Hepatocyte (in vitro differentiated cells): ENCODE measurements around the gene MTHFD1L. TPM values are rescaled to one million over a fixed set of nuclear protein-coding genes. Genes with fewer than 3 reads are reported as not detected.

ENCODE experiments used
- DNase-seq: peaks from one replicate; pipeline ENCODE4 v3.0.0-alpha.2; 2016; ENCODE audit warnings: low spot score
- H2AFZ ChIP-seq: fragments of 200-600 bp; sonication (generic); 2 replicates; pipeline ENCODE4 v1.6.0; 2016; ENCODE audit warnings: antibody characterized with exemption, mild to moderate bottlenecking
- H3K27ac ChIP-seq: fragments of 200-600 bp; sonication (generic); 2 replicates; pipeline ENCODE4 v1.5.1; 2016; ENCODE audit warnings: mild to moderate bottlenecking
- H3K27me3 ChIP-seq: fragments of 200-600 bp; sonication (generic); 2 replicates; pipeline ENCODE4 v1.6.1; 2016
- H3K36me3 ChIP-seq: fragments of 200-600 bp; sonication (generic); replicated peaks from 2 replicates; pipeline ENCODE4 v1.5.1; 2016; ENCODE audit warnings: low read depth; ENCODE audit not compliant: insufficient read depth
- H3K4me1 ChIP-seq: fragments of 200-600 bp; sonication (generic); 2 replicates; pipeline ENCODE4 v1.5.1; 2016; ENCODE audit warnings: mild to moderate bottlenecking, moderate library complexity; ENCODE audit not compliant: insufficient read depth
- H3K4me2 ChIP-seq: fragments of 200-600 bp; sonication (generic); 2 replicates; pipeline ENCODE4 v1.6.0; 2016
- H3K4me3 ChIP-seq: fragments of 200-600 bp; sonication (generic); 2 replicates; pipeline ENCODE4 v1.5.1; 2016; ENCODE audit warnings: mild to moderate bottlenecking
- H3K79me2 ChIP-seq: fragments of 200-600 bp; sonication (generic); 2 replicates; pipeline ENCODE4 v1.6.0; 2017; ENCODE audit warnings: mild to moderate bottlenecking
- H3K9me2 ChIP-seq: fragments of 200-600 bp; sonication (generic); replicated peaks from 2 replicates; pipeline ENCODE4 v1.6.0; 2017; ENCODE audit warnings: mild to moderate bottlenecking; ENCODE audit not compliant: insufficient read depth
- H3K9me3 ChIP-seq: fragments of 200-600 bp; sonication (generic); 2 replicates; pipeline ENCODE4 v1.5.1; 2016; ENCODE audit warnings: low read depth, mild to moderate bottlenecking
- H4K20me1 ChIP-seq: fragments of 200-600 bp; sonication (generic); 2 replicates; pipeline ENCODE4 v1.6.0; 2016; ENCODE audit warnings: mild to moderate bottlenecking; ENCODE audit not compliant: insufficient read depth, poor library complexity, severe bottlenecking
- EZH2 ChIP-seq: fragments of 200-600 bp; sonication (generic); IDR thresholded peaks from 2 replicates; pipeline ENCODE4 v1.6.1; 2016; ENCODE audit warnings: antibody characterized with exemption, mild to moderate bottlenecking, borderline replicate concordance
- EZH2phosphoT487 ChIP-seq: fragments of 200-600 bp; sonication (generic); IDR thresholded peaks from one replicate; pipeline ENCODE4 v1.6.1; 2018; ENCODE audit warnings: antibody characterized with exemption, mild to moderate bottlenecking, low read depth, moderate library complexity; ENCODE audit not compliant: unreplicated experiment, severe bottlenecking
- WGBS: methylation state at CpG from one replicate; pipeline ENCODE4 v1.1.6; 2016; ENCODE audit warnings: low lambda C conversion rate; ENCODE audit errors: missing lambda C conversion rate; 5-methylcytosine and 5-hydroxymethylcytosine counted together
- polyA plus RNA-seq: library from polyadenylated mRNA; unstranded; fragments of >200 nt; fragmentation: Nextera tagmentation; extraction: Ambion mirVana; gene quantifications from 2 replicates; pipeline ENCODE4 v1.2.1, GENCODE V29; 2016
- total RNA-seq: library from RNA; depleted of rRNA; stranded (reverse); fragments of >200 nt; gene quantifications from 2 replicates; pipeline ENCODE4 v1.2.3, GENCODE V29; 2014
- TF ChIP-seq, protein P1 (sequence below): fragments of 200-600 bp; sonication (generic); IDR thresholded peaks from 2 replicates; pipeline ENCODE4 v1.5.1; 2016; ENCODE audit warnings: antibody characterized with exemption, mild to moderate bottlenecking; ENCODE audit not compliant: poor library complexity

The MTHFD1L gene
- total and polyA plus RNA-seq, 2 experiments from 2014 or later = 28.4 to 30.8 TPM

DNA sequence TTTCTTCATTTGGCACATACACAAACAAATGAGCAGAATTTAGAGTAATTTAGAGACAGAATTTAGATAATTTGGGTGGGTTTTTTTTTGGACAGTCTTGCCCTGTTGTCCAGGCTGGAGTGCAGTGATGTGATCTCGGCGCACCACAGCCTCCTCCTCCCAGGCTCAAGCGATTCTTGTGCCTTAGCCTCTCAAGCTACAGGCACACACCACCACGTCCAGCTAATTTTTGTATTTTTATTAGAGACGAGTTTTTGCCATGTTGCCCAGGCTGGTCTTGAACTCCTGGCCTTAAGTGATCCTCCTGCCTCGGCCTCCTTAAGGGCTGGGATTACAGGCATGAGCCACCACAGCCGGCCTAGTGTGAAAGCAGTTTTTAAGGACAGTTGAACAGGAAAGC lies 127.8 kb downstream of the MTHFD1L start:
- TF ChIP-seq EZH2phosphoT487 (no peak), EZH2 (no peak)
- TF ChIP-seq, protein P1, sequence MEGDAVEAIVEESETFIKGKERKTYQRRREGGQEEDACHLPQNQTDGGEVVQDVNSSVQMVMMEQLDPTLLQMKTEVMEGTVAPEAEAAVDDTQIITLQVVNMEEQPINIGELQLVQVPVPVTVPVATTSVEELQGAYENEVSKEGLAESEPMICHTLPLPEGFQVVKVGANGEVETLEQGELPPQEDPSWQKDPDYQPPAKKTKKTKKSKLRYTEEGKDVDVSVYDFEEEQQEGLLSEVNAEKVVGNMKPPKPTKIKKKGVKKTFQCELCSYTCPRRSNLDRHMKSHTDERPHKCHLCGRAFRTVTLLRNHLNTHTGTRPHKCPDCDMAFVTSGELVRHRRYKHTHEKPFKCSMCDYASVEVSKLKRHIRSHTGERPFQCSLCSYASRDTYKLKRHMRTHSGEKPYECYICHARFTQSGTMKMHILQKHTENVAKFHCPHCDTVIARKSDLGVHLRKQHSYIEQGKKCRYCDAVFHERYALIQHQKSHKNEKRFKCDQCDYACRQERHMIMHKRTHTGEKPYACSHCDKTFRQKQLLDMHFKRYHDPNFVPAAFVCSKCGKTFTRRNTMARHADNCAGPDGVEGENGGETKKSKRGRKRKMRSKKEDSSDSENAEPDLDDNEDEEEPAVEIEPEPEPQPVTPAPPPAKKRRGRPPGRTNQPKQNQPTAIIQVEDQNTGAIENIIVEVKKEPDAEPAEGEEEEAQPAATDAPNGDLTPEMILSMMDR = no peak
- 97% methylated on average over 7 of the region's 7 CpGs for WGBS
- Histone ChIP-seq H3K4me1 (no peaks in the 10 kb centered on the region), H3K4me3 (no peak overlapping the region), H4K20me1 (no peaks in the 10 kb centered on the region), H3K36me3 (no peaks in the 10 kb centered on the region), H3K27ac (no peak overlapping the region), H3K9me3 (no peaks in the 10 kb centered on the region), H3K4me2 (no peak overlapping the region), H3K9me2 (no peaks in the 10 kb centered on the region), H2AFZ (no peak overlapping the region), H3K79me2 (no peaks in the 10 kb centered on the region), H3K27me3 (no peaks in the 10 kb centered on the region)
- DNase-seq = no peak

DNA sequence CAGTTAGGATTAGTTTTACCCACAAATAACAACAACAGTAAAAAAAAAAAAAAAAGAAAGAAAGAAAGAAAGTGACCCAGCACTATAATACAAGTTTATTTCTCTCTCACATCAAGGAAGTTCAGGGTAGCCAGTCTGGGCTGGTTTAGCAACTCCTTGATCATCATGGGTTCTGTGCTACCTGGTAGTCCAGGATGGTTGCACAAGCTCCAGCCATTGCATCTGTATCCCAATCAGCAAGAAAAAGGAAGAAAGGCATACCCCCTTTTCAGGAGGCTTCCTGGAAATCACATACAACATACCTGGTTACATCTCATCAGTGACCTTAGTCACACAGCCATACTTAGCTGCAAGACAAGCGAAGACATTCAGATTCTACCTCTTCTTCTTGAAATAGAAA lies 128.5 kb downstream of the MTHFD1L start:
- Histone ChIP-seq H4K20me1 (no peaks in the 10 kb centered on the region), H3K4me2 (no peak overlapping the region), H3K27me3 (no peaks in the 10 kb centered on the region), H3K4me1 (no peaks in the 10 kb centered on the region), H3K9me2 (no peaks in the 10 kb centered on the region), H3K4me3 (no peak overlapping the region), H2AFZ (no peak overlapping the region), H3K36me3 (no peaks in the 10 kb centered on the region), H3K9me3 (no peaks in the 10 kb centered on the region), H3K79me2 (no peaks in the 10 kb centered on the region), H3K27ac (no peak overlapping the region)
- 100% methylated on average over 1 of the region's 1 CpG for WGBS
- TF ChIP-seq EZH2 = no peak
- no peak for TF ChIP-seq EZH2phosphoT487
- TF ChIP-seq, protein P1 = no peak
- DNase-seq = no peak

DNA sequence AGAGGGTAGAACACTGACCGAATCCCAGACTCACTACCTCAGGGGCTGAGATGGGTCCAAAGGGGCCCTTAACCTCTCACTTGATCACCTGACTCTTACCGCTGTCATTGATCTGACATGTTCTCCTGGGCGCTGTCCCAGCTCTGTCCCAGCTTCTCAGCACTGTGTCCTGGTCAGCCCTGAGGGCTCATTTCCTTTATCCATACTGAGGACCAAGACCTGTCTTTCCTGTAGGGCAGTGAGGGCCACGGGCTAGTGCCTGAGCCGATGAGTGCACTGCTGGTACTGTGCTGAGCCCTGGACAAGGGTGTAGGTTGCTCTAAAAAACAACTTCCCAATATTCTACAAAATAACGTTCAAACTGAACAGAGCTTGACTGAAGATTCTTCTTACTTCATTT lies 131.5 kb downstream of the MTHFD1L start:
- Histone ChIP-seq H2AFZ (no peak overlapping the region), H3K9me2 (no peaks in the 10 kb centered on the region), H3K79me2 (no peaks in the 10 kb centered on the region), H3K4me2 (no peak overlapping the region), H3K4me3 (no peak overlapping the region), H3K4me1 (no peaks in the 10 kb centered on the region), H3K27ac (no peak overlapping the region), H4K20me1 (no peaks in the 10 kb centered on the region), H3K36me3 (no peaks in the 10 kb centered on the region), H3K9me3 (no peaks in the 10 kb centered on the region), H3K27me3 (no peaks in the 10 kb centered on the region)
- no peak for DNase-seq
- TF ChIP-seq, protein P1 = no peak
- TF ChIP-seq EZH2 = no peak
- TF ChIP-seq EZH2phosphoT487 = no peak
- WGBS = 89% methylated on average over 6 of the region's 6 CpGs

DNA sequence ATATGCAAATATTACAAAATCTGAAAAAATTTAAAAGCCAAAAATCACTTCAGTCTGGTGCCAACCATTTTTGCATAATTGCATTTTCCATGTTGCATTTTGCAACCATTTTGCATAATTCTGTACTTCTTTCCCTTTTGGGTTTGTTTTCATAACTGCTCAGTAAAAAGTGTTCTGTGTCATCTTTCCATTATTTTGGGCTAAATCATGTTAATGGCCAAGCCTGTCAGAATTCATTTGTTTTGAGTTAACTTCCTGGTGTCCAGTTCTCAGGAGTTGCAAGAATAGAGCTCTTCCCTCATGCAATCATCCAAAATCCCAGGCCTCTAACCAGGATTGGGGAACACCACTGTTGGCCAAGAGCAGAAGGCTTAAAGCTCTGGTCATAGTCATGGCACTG lies 133.6 kb downstream of the MTHFD1L start:
- H3K79me2 ChIP-seq = no peaks in the 10 kb centered on the region
- no peaks in the 10 kb centered on the region for H4K20me1 ChIP-seq
- H3K4me1 ChIP-seq = no peaks in the 10 kb centered on the region
- no peaks in the 10 kb centered on the region for H3K36me3 ChIP-seq
- H2AFZ ChIP-seq = no peak overlapping the region
- H3K9me3 ChIP-seq = no peaks in the 10 kb centered on the region
- no peak overlapping the region for H3K27ac ChIP-seq
- no peaks in the 10 kb centered on the region for H3K27me3 ChIP-seq
- no peaks in the 10 kb centered on the region for H3K9me2 ChIP-seq
- no peak for DNase-seq
- TF ChIP-seq EZH2phosphoT487 = no peak
- TF ChIP-seq, protein P1 = no peak
- no peak for TF ChIP-seq EZH2
- H3K4me2 ChIP-seq = no peak overlapping the region
- no peak overlapping the region for H3K4me3 ChIP-seq
